HG02852 (cell line): ENCODE results near the gene PDGFC.
"Not testable (repeated sequence)": the region's sequence is repeated elsewhere in the genome, so short reads cannot be mapped to it uniquely, and the experiment has no call there.

Source experiments
- ATAC-seq: cut with Tn5 transposase; IDR thresholded peaks from one replicate; pipeline ENCODE4 v1.9.1; 2021; ENCODE audit warnings: mild to moderate bottlenecking, moderate library complexity; ENCODE audit not compliant: unreplicated experiment

The PDGFC gene

GRCh38 chr4:156952078-156952759, 19.4 kb downstream of the PDGFC start:
- no peak for ATAC-seq

GRCh38 chr4:156950948-156951347, 20.7 kb downstream of the PDGFC start:
- no peak for ATAC-seq

DNA sequence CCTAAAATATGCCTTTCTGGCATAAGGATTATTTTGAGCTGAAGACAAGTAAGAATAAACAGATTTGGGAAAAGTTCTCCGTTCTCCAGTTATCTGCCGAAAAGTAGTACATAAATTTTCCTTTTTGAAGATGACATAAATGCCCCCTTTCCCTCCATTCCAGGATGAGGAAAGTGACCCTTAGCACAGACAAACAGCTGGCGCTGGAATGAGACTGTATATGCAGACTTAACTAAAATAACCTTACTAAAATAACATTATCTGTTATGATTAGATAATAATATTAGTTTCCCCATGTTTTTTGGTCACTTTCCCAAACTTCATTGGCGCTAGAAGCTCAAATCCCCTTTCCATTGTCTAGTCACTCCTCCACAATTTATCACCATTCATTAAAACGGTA, 21.5 kb downstream of the PDGFC start:
- no peak for ATAC-seq

DNA sequence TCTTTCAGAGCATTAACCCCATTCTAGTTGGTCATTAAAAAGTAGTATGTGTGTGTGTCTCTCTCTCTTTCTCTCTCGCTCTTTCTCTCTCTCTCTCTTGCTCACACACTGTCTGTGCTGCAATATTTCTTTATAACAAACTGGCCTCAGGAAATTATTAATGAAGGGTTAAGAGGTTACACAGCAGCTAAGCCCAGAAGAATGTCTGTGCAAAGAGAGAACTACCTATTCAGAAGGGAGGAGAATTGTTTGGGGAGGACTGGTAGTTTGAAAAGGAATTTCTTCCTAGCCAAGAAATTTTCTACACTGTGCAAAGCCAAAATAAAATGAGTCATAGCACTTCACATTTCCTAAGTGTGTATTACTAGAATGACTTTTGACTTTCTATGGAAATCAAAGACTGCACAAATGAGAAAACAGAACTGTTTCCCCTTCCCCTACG, 22.2 kb downstream of the PDGFC start:
- ATAC-seq: no peak

DNA sequence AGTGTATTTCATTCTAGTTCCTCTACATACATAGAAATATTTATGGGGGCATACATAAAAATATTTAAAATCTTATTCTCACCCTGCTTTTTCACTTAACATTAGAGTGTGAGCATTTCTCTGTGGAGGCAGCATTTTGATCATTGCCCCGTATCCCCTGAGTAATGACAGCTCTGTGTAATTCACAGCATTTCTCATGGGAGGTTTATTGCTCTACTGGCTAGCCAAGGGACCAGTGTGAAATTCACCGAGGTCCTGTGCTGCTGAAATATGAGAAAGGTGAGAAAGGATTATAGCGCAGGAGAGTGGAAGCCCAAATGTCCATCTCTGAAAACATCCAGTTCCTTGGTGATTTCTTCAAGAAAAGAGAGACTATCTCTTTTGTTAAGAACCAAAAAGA, 22.9 kb downstream of the PDGFC start:
- no peak for ATAC-seq

DNA sequence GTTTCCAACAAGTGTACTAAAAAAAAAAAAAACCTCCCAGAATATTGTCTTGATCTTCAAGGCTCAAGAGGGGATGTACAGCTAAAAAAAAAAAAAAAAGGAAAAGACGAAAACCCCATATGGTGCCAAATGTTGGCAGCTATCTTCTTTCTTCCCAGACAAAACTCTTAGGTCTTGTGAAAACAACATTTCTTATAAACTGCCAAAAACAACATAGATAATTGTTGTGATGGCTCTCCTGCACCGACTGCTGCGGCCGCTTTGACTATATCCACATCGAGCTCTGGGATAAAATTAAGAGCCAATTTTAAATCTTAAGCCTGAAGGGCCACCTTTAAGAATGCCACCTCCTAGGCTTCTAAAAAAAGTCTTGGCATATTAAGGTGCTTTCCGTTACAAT, 23.5 kb downstream of the PDGFC start:
- ATAC-seq: no peak

- no peak for ATAC-seq
Measured at GRCh38 chr4:156946516-156947424, 24.8 kb downstream of the PDGFC start.

GRCh38 chr4:156945532-156945931, 26.1 kb downstream of the PDGFC start:
- ATAC-seq: no peak

DNA sequence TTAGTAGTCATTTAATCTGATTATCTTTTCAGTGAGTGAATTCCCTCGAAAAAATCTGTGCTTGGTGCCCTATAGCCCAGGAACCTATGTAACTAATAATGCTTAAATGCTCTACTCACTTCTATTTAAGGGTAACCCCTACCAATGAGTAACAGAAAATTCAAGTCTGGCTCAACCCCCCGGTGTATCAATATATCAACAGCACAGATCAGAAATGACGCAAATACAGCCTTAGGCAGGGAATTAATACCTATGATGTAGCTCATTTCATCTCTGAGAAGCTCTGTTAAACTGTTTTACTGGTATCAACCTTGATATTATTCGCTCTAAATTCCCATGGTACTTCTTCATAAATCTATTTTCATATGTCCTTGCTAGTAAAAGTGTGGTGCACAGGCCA, 28.6 kb downstream of the PDGFC start:
- ATAC-seq: no peak

DNA sequence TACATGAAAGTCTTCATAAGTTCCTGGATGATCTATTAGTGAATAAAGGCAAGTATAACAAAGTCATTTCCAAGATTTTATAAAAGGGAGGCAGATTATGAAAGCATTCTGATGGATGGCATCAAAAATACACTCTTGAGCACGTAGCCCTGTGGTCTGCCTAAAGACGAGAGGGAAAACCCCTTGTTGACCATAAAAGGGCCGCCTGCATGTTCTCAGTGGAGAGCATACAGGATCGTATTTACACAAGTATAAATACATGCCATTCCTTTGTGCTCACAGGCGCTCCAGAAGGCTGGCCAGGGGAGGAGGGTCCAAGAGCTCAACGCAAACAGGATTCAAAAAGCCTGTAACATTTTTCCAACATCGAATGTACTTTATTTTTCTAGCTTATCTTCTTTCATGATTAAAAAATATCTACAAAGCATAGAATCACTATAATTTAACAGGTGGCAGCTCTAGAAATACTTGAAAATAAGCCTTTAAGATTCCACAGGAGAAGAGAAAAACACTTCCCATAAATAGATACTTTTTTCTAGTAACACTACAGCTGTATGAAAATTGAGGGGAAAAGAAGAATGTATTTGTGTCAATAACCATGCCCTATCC, 29.6 kb downstream of the PDGFC start:
- ATAC-seq: no peak

GRCh38 chr4:156939801-156940200, 31.8 kb downstream of the PDGFC start:
- no peak for ATAC-seq

DNA sequence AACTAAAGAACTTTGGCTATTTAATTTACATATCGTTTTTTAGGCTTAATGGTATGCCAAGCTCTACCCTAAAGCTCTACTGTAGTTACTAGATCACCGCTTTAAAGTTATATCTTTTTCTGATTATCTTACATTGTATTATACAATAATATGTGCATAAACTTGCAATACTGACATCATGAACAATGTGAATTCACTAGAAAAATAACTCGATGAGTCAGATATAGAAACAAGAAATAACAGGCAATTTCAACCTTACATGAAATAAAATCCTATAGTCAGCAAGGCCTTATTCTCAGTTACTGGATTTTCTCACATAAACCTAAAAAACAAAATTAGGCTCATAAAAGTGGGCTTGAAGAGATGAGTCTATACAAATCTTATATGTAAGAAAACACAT, 32.5 kb downstream of the PDGFC start:
- ATAC-seq: no peak

GRCh38 chr4:156934259-156934635, 37.4 kb downstream of the PDGFC start:
- no peak for ATAC-seq

GRCh38 chr4:156933633-156934258, 37.9 kb downstream of the PDGFC start:
- ATAC-seq: no peak

GRCh38 chr4:156932360-156932759, 39.2 kb downstream of the PDGFC start:
- ATAC-seq: not testable (repeated sequence)

- ATAC-seq: no peak
Measured at GRCh38 chr4:156931267-156931666, 40.3 kb downstream of the PDGFC start.

GRCh38 chr4:156929386-156930105, 42.1 kb downstream of the PDGFC start:
- no peak for ATAC-seq

GRCh38 chr4:156924774-156925315, 46.8 kb downstream of the PDGFC start:
- no peak for ATAC-seq

- ATAC-seq: no peak
Measured at GRCh38 chr4:156923525-156923924, 48.1 kb downstream of the PDGFC start.

- ATAC-seq: no peak
Measured at GRCh38 chr4:156915221-156915620, 56.4 kb downstream of the PDGFC start.
